22Rv1 (cell line): Measurements from ENCODE around the gene MOB3C.

ENCODE experiments used
- ZFX ChIP-seq: fragments of 450-650 bp; IDR thresholded peaks from 2 replicates; pipeline ENCODE4 v1.6.1; 2017; ENCODE audit warnings: antibody characterized with exemption, borderline replicate concordance
- TF ChIP-seq, protein P1 (sequence below): fragments of 450-650 bp; IDR thresholded peaks from 2 replicates; pipeline ENCODE4 v1.5.1; 2017; ENCODE audit warnings: mild to moderate bottlenecking

DNA sequence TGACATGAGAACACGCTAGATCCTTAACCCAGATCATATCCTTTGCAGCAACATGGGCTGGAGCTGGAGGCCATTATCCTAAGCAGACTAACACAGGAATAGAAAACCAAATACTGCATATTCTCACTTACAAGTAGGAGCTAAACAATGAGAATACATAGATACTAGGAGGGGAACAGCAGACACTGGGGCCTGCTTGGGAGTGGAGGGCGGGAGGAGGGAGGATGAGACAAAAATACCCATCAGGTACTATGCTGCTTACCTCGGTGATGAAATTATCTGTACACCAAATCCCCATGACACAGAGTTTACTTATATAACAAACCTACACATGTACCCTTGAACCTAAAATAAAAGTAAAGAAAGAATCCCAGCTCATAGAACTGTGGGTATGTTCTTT, 1.2 kb upstream of the MOB3C start:
- TF ChIP-seq, protein P1, sequence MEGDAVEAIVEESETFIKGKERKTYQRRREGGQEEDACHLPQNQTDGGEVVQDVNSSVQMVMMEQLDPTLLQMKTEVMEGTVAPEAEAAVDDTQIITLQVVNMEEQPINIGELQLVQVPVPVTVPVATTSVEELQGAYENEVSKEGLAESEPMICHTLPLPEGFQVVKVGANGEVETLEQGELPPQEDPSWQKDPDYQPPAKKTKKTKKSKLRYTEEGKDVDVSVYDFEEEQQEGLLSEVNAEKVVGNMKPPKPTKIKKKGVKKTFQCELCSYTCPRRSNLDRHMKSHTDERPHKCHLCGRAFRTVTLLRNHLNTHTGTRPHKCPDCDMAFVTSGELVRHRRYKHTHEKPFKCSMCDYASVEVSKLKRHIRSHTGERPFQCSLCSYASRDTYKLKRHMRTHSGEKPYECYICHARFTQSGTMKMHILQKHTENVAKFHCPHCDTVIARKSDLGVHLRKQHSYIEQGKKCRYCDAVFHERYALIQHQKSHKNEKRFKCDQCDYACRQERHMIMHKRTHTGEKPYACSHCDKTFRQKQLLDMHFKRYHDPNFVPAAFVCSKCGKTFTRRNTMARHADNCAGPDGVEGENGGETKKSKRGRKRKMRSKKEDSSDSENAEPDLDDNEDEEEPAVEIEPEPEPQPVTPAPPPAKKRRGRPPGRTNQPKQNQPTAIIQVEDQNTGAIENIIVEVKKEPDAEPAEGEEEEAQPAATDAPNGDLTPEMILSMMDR: no peak
- no peak for TF ChIP-seq ZFX
